ENCODE data around the gene FAM187B.

The FAM187B gene

GRCh38 chr19:35271546-35271945 is 43.0 kb upstream of the FAM187B start:
- peaks cover 37% of the 10 kb centered on the region for H3K4me1 ChIP-seq (ENCODE audit: control insufficient read depth, low read length)
- H3K9me2 ChIP-seq (replicated peaks; ENCODE audit: control insufficient read depth, low read length) = no peaks in the 10 kb centered on the region
- H3K27me3 ChIP-seq (ENCODE audit: control insufficient read depth, low read length) = no peaks in the 10 kb centered on the region
- H3K9me3 ChIP-seq (ENCODE audit: control insufficient read depth, insufficient read depth, low read length) = no peaks in the 10 kb centered on the region
- H3F3A ChIP-seq (ENCODE audit: control insufficient read depth, insufficient read depth) = no peaks in the 10 kb centered on the region; the same call in 1 of the 2 replicates
- no peak overlapping the region for H3K27ac ChIP-seq (ENCODE audit: low read depth, low read length)
- H3K4me3 ChIP-seq (ENCODE audit: low read length) = no peak overlapping the region
- TF ChIP-seq, protein P1, sequence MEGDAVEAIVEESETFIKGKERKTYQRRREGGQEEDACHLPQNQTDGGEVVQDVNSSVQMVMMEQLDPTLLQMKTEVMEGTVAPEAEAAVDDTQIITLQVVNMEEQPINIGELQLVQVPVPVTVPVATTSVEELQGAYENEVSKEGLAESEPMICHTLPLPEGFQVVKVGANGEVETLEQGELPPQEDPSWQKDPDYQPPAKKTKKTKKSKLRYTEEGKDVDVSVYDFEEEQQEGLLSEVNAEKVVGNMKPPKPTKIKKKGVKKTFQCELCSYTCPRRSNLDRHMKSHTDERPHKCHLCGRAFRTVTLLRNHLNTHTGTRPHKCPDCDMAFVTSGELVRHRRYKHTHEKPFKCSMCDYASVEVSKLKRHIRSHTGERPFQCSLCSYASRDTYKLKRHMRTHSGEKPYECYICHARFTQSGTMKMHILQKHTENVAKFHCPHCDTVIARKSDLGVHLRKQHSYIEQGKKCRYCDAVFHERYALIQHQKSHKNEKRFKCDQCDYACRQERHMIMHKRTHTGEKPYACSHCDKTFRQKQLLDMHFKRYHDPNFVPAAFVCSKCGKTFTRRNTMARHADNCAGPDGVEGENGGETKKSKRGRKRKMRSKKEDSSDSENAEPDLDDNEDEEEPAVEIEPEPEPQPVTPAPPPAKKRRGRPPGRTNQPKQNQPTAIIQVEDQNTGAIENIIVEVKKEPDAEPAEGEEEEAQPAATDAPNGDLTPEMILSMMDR (IDR thresholded peaks at IDR 0.05; ENCODE audit: low read depth, low read length, poor library complexity, severe bottlenecking) = no peak
- no peak for TF ChIP-seq EZH2phosphoT487 (IDR thresholded peaks at IDR 0.05; ENCODE audit: borderline replicate concordance, low read length)
- H3K36me3 ChIP-seq (ENCODE audit: control insufficient read depth, low read length) = peaks cover 78% of the 10 kb centered on the region
- H3K79me2 ChIP-seq (ENCODE audit: control insufficient read depth, low read length) = peaks cover 43% of the 10 kb centered on the region
- H4K20me1 ChIP-seq (ENCODE audit: control insufficient read depth, insufficient read depth, low read depth, low read length) = peaks cover 7% of the 10 kb centered on the region; the same call in 1 of the 2 replicates
- peak overlapping the region; percentile 30; the same call in 1 of the 2 replicates for H3K4me2 ChIP-seq (ENCODE audit: low read length)

DNA sequence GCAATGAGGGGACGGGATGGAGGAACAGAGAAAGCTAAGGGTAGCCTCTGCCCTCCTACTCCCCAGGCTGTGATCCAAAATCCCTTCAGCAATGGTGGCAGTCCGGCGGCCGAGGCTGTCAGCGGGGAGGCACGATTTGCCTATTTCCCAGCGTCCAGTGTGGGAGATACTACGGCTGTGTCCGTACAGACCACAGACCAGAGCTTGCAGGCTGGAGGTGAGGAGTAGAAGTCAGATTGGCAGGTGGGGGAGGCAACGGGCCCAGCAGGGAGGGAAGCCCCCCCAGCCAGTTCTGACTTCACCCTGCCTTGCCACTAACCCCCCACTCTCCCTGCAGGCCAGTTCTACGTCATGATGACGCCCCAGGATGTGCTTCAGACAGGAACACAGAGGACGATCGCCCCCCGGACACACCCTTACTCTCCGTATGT is 41.9 kb upstream of the FAM187B start:
- peaks cover 4% of the 10 kb centered on the region for H3F3A ChIP-seq (ENCODE audit: control insufficient read depth, insufficient read depth)
- peak overlapping the region; percentile 75; the same call in 1 of the 2 replicates for H3K4me3 ChIP-seq (ENCODE audit: low read length)
- no peaks in the 10 kb centered on the region for H3K9me3 ChIP-seq (ENCODE audit: control insufficient read depth, insufficient read depth, low read length)
- peaks cover 45% of the 10 kb centered on the region for H3K79me2 ChIP-seq (ENCODE audit: control insufficient read depth, low read length)
- no peaks in the 10 kb centered on the region for H3K9me2 ChIP-seq (replicated peaks; ENCODE audit: control insufficient read depth, low read length)
- H3K36me3 ChIP-seq (ENCODE audit: control insufficient read depth, low read length) = peaks cover 81% of the 10 kb centered on the region
- H3K4me1 ChIP-seq (ENCODE audit: control insufficient read depth, low read length) = peaks cover 48% of the 10 kb centered on the region
- no peak overlapping the region for H3K27ac ChIP-seq (ENCODE audit: low read depth, low read length)
- no peaks in the 10 kb centered on the region for H3K27me3 ChIP-seq (ENCODE audit: control insufficient read depth, low read length)
- peak overlapping the region; percentile 79 for H3K4me2 ChIP-seq (ENCODE audit: low read length)
- peaks cover 7% of the 10 kb centered on the region; the same call in 1 of the 2 replicates for H4K20me1 ChIP-seq (ENCODE audit: control insufficient read depth, insufficient read depth, low read depth, low read length)
- no peak for TF ChIP-seq EZH2phosphoT487 (IDR thresholded peaks at IDR 0.05; ENCODE audit: borderline replicate concordance, low read length)
- TF ChIP-seq, protein P1 (IDR thresholded peaks at IDR 0.05; ENCODE audit: low read depth, low read length, poor library complexity, severe bottlenecking) = no peak

DNA sequence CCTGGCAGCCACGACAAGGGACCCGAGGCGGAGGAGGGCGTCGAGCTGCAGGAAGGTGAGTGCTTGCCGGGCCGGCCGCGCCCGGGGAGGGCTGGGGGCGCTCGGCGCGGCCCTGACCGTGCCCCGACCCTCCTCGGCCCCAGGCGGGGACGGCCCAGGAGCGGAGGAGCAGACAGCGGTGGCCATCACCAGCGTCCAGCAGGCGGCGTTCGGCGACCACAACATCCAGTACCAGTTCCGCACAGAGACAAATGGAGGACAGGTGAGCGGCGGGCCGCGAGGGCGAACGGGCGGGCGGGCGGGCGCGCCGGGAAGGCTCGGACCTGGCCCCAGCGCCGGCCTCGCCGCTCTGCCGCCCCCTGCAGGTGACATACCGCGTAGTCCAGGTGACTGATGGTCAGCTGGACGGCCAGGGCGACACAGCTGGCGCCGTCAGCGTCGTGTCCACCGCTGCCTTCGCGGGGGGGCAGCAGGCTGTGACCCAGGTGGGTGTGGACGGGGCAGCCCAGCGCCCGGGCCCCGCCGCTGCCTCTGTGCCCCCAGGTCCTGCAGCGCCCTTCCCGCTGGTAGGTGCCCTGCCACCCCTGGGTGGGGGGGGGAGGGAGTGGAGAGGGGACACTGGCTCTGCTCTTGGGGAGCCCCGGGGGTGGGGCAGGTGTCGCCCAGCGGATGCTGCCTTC is 41.0 kb upstream of the FAM187B start:
- H3K9me3 ChIP-seq (ENCODE audit: control insufficient read depth, insufficient read depth, low read length) = no peaks in the 10 kb centered on the region
- H3K9me2 ChIP-seq (replicated peaks; ENCODE audit: control insufficient read depth, low read length) = no peaks in the 10 kb centered on the region

More for the DNA sequence above, 41.0 kb upstream of the FAM187B start:
- peak overlapping the region; percentile 79 for H3K4me2 ChIP-seq (ENCODE audit: low read length)
- peak overlapping the region; percentile 51 for H3K27ac ChIP-seq (ENCODE audit: low read depth, low read length)
- peaks cover 7% of the 10 kb centered on the region; the same call in 1 of the 2 replicates for H4K20me1 ChIP-seq (ENCODE audit: control insufficient read depth, insufficient read depth, low read depth, low read length)
- peaks cover 45% of the 10 kb centered on the region for H3K79me2 ChIP-seq (ENCODE audit: control insufficient read depth, low read length)
- TF ChIP-seq, protein P1 (IDR thresholded peaks at IDR 0.05; ENCODE audit: low read depth, low read length, poor library complexity, severe bottlenecking) = peak; percentile 86
- TF ChIP-seq EZH2phosphoT487 (IDR thresholded peaks at IDR 0.05; ENCODE audit: borderline replicate concordance, low read length) = no peak
- peaks cover 80% of the 10 kb centered on the region for H3K36me3 ChIP-seq (ENCODE audit: control insufficient read depth, low read length)
- H3K4me3 ChIP-seq (ENCODE audit: low read length) = peak overlapping the region; percentile 77
- H3F3A ChIP-seq (ENCODE audit: control insufficient read depth, insufficient read depth) = peaks cover 8% of the 10 kb centered on the region
- peaks cover 56% of the 10 kb centered on the region for H3K4me1 ChIP-seq (ENCODE audit: control insufficient read depth, low read length)
- H3K27me3 ChIP-seq (ENCODE audit: control insufficient read depth, low read length) = no peaks in the 10 kb centered on the region
